ENCODE measurements around the gene SLC7A14.

The SLC7A14 gene

DNA sequence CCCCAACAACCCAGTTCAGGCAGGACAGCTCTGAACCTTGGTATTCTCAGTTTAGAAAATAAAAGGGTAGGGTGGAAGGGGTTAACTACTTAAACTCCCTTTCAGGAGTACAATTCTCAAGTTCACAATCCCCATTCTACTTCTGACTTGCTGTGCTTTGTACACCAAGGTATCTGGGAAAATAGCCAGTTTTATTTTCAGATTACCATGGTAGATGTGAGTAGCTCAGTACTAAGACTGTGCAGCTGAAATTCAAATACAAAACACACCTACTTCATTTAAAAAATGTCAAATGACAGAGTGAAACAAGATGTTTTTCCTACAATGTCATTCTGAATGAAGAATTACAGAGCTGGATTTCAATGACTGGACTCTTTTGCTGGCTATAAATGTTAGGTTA, 27.4 kb downstream of the SLC7A14 start:
- Histone ChIP-seq H3K9me3 (replicated peaks; ENCODE audit: insufficient read depth, low read length) (no peaks in the 10 kb centered on the region), H3K4me2 (ENCODE audit: low read depth, low read length) (no peak overlapping the region)

GRCh38 chr3:170555329-170555728, 30.5 kb downstream of the SLC7A14 start:
- no peaks in the 10 kb centered on the region for H3K79me2 ChIP-seq (ENCODE audit: low read length)
- no peak overlapping the region for H3K9ac ChIP-seq (ENCODE audit: low read length)
- no peak overlapping the region for H3K4me2 ChIP-seq (ENCODE audit: low read depth, low read length)
- no peaks in the 10 kb centered on the region for H3K27me3 ChIP-seq (replicated peaks; ENCODE audit: insufficient read depth, low read length)
- H3K4me3 ChIP-seq (ENCODE audit: low read length) = no peak overlapping the region
- DNase-seq = no peak
- TF ChIP-seq EZH2 (optimal IDR thresholded peaks at IDR 0.05; ENCODE audit: low read depth, low read length) (no peak), EZH2phosphoT487 (IDR thresholded peaks at IDR 0.05; ENCODE audit: low read length) (no peak)
- TF ChIP-seq, protein P1, sequence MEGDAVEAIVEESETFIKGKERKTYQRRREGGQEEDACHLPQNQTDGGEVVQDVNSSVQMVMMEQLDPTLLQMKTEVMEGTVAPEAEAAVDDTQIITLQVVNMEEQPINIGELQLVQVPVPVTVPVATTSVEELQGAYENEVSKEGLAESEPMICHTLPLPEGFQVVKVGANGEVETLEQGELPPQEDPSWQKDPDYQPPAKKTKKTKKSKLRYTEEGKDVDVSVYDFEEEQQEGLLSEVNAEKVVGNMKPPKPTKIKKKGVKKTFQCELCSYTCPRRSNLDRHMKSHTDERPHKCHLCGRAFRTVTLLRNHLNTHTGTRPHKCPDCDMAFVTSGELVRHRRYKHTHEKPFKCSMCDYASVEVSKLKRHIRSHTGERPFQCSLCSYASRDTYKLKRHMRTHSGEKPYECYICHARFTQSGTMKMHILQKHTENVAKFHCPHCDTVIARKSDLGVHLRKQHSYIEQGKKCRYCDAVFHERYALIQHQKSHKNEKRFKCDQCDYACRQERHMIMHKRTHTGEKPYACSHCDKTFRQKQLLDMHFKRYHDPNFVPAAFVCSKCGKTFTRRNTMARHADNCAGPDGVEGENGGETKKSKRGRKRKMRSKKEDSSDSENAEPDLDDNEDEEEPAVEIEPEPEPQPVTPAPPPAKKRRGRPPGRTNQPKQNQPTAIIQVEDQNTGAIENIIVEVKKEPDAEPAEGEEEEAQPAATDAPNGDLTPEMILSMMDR (IDR thresholded peaks at IDR 0.05; ENCODE audit: low read length) = no peak
- H3K36me3 ChIP-seq (replicated peaks; ENCODE audit: insufficient read depth, low read length) = no peaks in the 10 kb centered on the region
- H2AFZ ChIP-seq (ENCODE audit: low read length) = no peak overlapping the region
- H3K27ac ChIP-seq (ENCODE audit: low read length) = no peak overlapping the region
- no peaks in the 10 kb centered on the region for H3K9me2 ChIP-seq (replicated peaks; ENCODE audit: insufficient read depth, low read length)
- H3K4me1 ChIP-seq (ENCODE audit: low read length) = no peaks in the 10 kb centered on the region
- no peaks in the 10 kb centered on the region for H3K9me3 ChIP-seq (replicated peaks; ENCODE audit: insufficient read depth, low read length)
- no peaks in the 10 kb centered on the region for H4K20me1 ChIP-seq (ENCODE audit: insufficient read depth, low read length)
- H3F3A ChIP-seq (ENCODE audit: insufficient read depth, low read length) = no peaks in the 10 kb centered on the region

More for the DNA sequence above, 27.4 kb downstream of the SLC7A14 start:
- Histone ChIP-seq H3K9me2 (replicated peaks; ENCODE audit: insufficient read depth, low read length) (no peaks in the 10 kb centered on the region), H2AFZ (ENCODE audit: low read length) (no peak overlapping the region), H3K79me2 (ENCODE audit: low read length) (no peaks in the 10 kb centered on the region), H3K4me1 (ENCODE audit: low read length) (no peaks in the 10 kb centered on the region), H3K36me3 (replicated peaks; ENCODE audit: insufficient read depth, low read length) (no peaks in the 10 kb centered on the region), H3K9ac (ENCODE audit: low read length) (no peak overlapping the region), H3K27ac (ENCODE audit: low read length) (no peak overlapping the region), H3K4me3 (ENCODE audit: low read length) (no peak overlapping the region), H4K20me1 (ENCODE audit: insufficient read depth, low read length) (no peaks in the 10 kb centered on the region), H3K27me3 (replicated peaks; ENCODE audit: insufficient read depth, low read length) (no peaks in the 10 kb centered on the region), H3F3A (ENCODE audit: insufficient read depth, low read length) (no peaks in the 10 kb centered on the region)
- TF ChIP-seq, protein P1 (IDR thresholded peaks at IDR 0.05; ENCODE audit: low read length) = no peak
- no peak for TF ChIP-seq EZH2phosphoT487 (IDR thresholded peaks at IDR 0.05; ENCODE audit: low read length)
- no peak for TF ChIP-seq EZH2 (optimal IDR thresholded peaks at IDR 0.05; ENCODE audit: low read depth, low read length)
- DNase-seq = no peak

DNA sequence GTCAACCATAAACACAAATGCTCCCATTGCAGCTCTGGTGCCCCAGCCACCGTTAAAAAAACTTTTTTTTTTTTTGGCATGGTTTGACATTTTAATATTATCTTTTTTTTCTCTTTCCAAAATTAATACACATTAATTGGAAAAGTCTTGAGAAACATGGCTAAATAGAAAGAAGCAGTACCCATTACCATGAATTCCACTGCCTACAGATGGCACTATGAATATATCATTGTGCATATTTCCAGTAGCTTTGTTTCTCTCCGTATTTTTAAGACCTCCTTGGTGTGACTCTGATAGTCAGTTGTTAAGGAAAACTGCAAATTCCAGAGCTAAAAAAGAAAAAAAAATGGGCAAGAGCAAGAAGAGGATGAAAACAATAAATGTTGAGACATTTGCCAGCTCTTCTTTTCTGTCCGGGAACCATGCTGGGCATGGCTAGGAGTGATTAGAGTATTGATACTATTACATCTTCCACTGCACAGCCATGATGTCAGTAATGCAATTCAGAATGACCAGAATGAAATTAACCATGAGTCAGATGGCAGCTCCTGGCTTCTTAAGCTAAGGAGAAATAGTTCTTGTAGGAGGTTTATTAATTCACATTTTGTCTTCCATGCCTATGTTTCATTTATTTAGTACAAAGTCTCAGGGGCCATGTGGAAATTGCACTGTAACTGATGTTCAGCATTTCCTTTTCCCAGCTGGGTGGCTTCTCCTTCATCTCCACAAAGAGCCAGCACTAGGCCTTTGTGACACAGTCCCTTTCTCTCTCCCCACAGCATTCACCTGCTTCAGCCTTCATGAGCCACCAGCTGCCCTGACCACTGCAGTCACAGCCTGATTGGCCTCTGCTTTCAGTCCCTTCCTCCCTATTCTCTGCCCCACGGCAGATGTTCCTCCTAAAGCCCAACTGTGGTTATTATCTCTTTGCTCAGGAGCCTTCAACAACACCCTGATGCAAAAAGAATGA, 31.8 kb downstream of the SLC7A14 start:
- no peaks in the 10 kb centered on the region for H3F3A ChIP-seq (ENCODE audit: insufficient read depth, low read length)
- no peak for DNase-seq
- no peaks in the 10 kb centered on the region for H3K9me2 ChIP-seq (replicated peaks; ENCODE audit: insufficient read depth, low read length)
- H3K4me3 ChIP-seq (ENCODE audit: low read length) = no peak overlapping the region
- H3K4me2 ChIP-seq (ENCODE audit: low read depth, low read length) = no peak overlapping the region
- H3K4me1 ChIP-seq (ENCODE audit: low read length) = no peaks in the 10 kb centered on the region
- H2AFZ ChIP-seq (ENCODE audit: low read length) = no peak overlapping the region
- no peak overlapping the region for H3K9ac ChIP-seq (ENCODE audit: low read length)
- no peaks in the 10 kb centered on the region for H3K36me3 ChIP-seq (replicated peaks; ENCODE audit: insufficient read depth, low read length)
- H3K27ac ChIP-seq (ENCODE audit: low read length) = no peak overlapping the region
- H3K27me3 ChIP-seq (replicated peaks; ENCODE audit: insufficient read depth, low read length) = no peaks in the 10 kb centered on the region
- TF ChIP-seq EZH2phosphoT487 (IDR thresholded peaks at IDR 0.05; ENCODE audit: low read length) (no peak), EZH2 (optimal IDR thresholded peaks at IDR 0.05; ENCODE audit: low read depth, low read length) (no peak)
- TF ChIP-seq, protein P1 (IDR thresholded peaks at IDR 0.05; ENCODE audit: low read length) = no peak
- H3K9me3 ChIP-seq (replicated peaks; ENCODE audit: insufficient read depth, low read length) = no peaks in the 10 kb centered on the region
- no peaks in the 10 kb centered on the region for H3K79me2 ChIP-seq (ENCODE audit: low read length)
- no peaks in the 10 kb centered on the region for H4K20me1 ChIP-seq (ENCODE audit: insufficient read depth, low read length)
